DMS153 (cell line): ENCODE results near the gene RTRAF.

Experiments
- DNase-seq: peaks from one replicate; lab custom pipeline; 2025; lab: John Stamatoyannopoulos, UW

RTRAF gene

GRCh38 chr14:51996148-51996746 is 6.9 kb downstream of the RTRAF start:
- no peak for DNase-seq

GRCh38 chr14:51998348-51998747 is 9.0 kb downstream of the RTRAF start:
- DNase-seq, result no peak

DNA sequence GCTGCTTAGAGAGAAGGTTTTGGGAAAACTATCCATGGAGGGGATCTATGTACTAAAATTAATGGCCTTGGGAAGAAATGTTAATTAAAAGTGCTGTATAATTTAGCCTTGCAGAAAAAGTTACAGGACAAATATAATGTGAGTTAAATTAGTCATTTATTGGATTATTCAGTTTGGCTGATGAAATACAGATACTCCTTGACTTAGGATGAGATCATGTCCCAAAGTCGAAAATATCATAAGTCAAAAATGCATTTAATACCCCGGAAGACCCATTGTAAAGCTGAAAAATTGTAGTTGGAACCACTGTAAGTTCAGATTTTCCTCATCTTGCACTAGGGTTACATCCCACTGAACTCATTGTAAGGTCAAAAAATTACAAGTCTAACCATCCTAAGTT is 9.7 kb downstream of the RTRAF start:
- DNase-seq, result no peak

DNA sequence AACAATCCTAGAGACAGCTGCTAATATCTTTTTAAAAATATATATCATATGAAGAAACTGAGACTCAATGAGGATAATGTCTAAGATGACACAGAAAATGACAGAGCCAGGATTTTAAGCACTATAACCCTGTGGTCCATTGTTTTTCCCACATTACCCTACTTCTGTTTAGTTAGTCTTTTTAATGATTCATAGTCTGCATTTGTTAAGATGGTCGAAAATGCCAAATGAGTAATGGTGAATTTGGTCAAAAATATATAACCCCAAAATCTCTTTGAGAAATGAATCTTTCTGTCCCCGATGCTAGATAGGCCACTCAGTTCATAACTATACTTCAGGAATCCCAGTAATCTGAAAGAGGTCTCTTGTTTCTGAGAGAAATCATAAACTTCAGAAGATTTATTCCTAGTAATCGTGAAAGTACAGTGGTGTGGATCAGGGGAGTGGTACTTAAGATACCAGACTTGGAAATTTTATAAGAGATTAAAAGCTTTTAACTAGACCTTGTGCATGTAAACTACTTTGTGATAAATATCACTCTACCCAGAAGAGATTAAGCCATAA is 10.8 kb downstream of the RTRAF start:
- DNase-seq, result no peak

- no peak for DNase-seq
Observed at GRCh38 chr14:52000696-52001095, 11.3 kb downstream of the RTRAF start.

- DNase-seq, result no peak
Observed at GRCh38 chr14:52002542-52002941, 13.2 kb downstream of the RTRAF start.

- no peak for DNase-seq
Observed at GRCh38 chr14:52003324-52003723, 14.0 kb downstream of the RTRAF start.

DNA sequence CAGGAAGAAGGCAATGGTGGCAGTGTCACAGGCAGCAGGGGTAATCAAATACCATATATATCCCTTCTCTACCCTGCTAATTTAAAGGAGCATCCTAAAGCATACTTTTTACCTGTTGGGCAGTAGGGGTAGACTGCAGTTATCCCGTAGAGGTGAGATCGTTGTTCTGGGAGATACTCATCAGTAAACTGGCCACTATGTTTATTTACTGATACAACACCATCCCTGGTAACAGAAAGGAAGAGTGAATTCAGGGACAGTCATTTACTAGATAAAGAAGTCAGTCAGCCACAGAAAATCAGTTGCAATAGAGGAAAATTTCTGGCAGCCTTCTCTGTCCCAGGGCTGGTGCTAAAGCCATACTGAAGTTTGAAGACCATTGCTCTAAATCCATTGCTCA is 16.3 kb downstream of the RTRAF start:
- no peak for DNase-seq

DNA sequence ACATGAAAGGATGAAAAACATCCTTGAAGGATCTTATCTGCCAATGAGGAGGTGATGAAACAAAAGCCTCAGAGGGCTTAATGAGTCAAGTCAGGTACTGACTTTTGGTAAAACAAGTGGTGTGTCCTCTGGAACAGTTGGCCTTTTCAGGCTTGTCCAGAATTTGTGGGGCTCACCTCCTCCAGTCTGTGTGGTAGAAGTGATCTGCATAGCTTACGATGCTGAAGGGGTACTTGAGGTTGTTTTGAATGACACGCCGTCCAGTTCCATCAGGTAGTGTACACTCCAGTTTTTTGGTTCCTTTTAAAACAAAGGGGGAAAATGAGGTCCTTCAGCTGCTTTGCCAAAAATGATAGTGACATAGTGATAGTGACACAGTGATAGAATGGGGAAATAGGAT is 17.0 kb downstream of the RTRAF start:
- DNase-seq, result no peak

DNA sequence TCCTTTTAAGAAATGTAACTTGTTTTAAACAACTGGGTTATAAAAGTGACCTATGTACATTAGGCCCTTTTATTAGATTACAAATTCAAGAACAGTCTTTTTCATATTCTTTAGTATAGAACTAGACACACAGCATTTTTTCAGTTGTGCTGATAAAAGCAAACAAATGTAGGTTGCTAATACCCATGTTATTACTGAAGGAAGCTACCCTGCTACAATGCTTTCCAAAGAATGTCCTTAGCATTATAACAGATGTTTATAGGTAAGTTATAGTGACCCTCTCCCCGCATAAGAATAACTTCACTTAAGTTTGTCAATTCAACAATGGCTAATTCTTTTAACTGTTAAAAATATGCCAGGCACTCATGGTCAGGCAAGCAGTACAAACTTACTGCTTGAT is 17.9 kb downstream of the RTRAF start:
- no peak for DNase-seq

DNA sequence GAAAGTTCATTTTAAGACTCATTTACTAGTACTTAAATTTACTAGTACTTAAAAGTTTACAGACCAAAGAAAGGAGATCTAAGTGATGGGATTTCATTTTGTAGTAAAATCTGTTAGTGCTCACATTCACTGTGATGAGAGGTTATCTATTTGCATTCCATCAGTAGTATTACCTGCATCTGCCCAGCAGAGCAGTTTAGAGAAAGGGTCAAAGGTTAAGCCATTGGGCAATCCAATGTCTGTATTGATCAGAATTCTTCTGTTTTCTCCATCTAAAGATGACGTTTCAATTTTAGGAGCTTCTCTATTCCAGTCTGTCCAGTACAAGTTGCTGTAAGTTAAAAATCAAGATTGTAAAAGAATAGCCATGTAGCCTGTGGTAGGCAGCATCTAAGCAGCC is 18.3 kb downstream of the RTRAF start:
- no peak for DNase-seq

GRCh38 chr14:52008136-52008535 is 18.8 kb downstream of the RTRAF start:
- no peak for DNase-seq

DNA sequence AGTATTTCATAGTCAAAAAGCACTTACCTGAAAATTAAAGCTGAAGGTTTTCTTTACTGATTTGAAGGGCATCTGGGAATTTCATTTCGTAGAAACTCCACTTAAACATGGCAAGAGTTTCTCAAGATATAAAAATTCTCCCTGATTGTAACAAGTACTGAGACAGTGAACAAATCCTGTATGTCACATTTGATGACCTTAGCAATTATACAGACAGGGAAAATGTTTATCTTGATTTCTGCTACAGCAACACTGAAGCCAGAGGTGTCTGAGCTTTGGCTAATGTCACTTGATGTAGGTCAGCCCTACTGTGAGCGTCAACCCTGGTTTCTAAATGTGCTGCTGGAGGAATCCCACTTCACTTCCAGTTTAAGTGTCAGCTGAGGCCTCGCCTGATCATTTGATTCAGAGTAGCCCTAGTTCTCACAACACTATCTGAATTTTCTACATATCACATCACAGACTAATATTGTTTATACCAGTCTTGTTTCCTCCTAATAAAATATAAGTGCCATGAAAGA is 20.9 kb downstream of the RTRAF start:
- DNase-seq, result no peak

DNA sequence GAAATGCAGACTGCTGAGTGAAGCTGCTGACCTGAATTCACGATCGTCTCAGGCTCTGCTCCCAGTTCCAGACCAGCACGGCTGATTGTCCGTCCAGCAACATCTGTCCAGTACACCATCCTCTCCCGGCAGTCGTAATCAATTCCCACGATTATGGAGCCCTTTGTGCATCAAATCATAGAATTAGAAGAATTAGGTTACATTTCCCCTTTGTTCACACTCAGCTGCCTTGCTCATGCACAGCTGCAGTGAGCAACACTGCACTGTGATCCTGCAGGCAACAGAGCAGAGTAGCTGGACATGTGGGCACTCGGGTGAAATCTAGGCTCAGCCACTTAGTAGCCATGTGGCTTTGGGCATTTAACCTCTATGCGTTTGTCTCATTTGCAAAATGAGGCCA is 22.2 kb downstream of the RTRAF start:
- no peak for DNase-seq

DNA sequence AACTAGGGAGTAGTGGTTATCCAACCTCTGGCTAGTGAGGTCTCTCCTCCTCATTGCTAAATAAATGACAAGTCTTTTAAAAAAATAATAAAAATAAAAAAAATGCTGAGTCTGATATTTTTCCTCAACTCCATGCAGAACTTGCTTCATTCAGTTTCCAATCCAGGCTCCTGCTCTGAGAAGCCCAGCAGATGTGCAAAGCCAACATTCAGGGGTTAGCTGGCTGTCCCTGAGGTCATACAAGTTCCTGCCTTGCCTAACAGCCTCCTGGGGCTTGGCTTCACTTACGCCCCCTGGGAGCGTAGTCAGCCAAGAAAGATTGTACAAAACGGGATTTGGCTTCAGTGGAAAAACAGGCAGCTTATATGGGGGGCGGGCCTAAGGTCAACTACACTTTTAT is 23.3 kb downstream of the RTRAF start:
- no peak for DNase-seq

- no peak for DNase-seq
Observed at GRCh38 chr14:52013984-52014600, 24.7 kb downstream of the RTRAF start.

GRCh38 chr14:52014601-52015267 is 25.4 kb downstream of the RTRAF start:
- no peak for DNase-seq

- DNase-seq, result no peak
Observed at GRCh38 chr14:52015411-52016030, 26.2 kb downstream of the RTRAF start.

GRCh38 chr14:52018252-52018651 is 28.9 kb downstream of the RTRAF start:
- no peak for DNase-seq

GRCh38 chr14:52018970-52019369 is 29.6 kb downstream of the RTRAF start:
- no peak for DNase-seq

GRCh38 chr14:52020161-52020714 is 30.9 kb downstream of the RTRAF start:
- DNase-seq, result no peak
